T-helper 2 cell (primary cell): ENCODE measurements around the gene NKAIN2.
"Not testable (repeated sequence)": the region's sequence is repeated elsewhere in the genome, so short reads cannot be mapped to it uniquely, and the experiment has no call there.

ENCODE experiments used
- DNase-seq, 5 experiments: peaks; one replicate each; pipeline versions ENCODE4 v3.0.0 to v3.0.0-alpha.2; 2012 to 2022

NKAIN2 gene

DNA sequence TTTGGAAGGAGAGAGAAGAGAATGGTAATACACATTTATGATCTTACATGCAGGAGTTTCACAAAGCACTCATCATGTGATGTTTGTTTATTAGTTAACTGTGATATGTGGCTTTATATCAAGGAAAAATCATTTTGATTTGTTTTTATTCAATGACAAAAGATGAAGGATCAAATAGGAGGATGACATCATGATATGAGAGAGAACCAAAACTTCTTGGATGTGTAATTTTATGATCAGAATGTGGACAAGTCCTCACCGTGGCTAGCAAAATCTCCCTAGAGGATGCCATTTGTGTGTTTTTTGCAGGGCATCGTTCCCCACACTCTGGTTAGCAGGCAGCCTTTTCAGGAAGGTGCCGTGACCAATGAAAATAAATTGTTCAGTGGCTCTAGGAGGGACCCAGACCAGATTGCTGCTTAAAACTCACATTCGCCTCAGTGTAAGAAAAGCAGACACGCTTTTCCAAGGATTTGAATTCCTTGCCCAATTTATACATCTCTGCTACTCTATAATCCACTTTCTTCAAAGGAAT is 552.7 kb downstream of the NKAIN2 start:
- DNase-seq = no peak

DNA sequence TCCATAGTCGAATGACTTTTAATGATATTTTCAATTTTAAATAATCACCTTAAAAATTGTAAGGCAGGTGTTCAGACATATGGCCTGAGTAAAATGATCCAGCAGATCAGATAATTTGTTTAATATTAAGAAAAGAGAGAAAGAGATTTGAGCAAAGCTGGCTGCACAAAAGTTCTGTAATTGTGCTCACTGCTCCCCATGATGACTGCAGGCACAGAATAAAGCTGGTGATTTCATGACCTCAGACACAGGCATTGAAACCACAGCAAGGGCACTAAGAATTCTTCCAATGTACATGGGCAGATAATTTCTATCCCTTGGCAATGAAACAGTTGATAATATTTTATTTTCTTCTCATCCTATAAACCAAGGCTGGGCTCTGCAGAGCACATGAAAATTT is 553.1 kb downstream of the NKAIN2 start:
- DNase-seq = no peak

DNA sequence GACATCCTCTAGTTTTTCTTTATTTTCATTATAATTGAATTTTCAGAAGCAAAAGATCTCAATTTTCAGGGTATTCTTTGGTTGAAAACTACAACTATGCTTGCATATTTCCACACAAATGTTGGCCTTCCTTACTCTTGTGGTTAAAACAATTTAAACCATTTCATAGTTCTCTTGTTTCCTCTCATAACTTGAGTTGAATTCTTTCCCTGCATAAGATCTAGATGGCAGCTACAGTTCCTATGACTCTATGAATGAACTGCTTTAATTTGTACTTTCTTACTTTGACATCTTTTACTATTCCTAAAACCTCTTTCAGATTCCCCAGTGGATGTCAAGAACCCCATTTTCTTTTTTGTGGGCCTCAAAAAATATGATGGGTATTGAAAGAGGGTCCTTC is 564.5 kb downstream of the NKAIN2 start:
- no peak for DNase-seq

DNA sequence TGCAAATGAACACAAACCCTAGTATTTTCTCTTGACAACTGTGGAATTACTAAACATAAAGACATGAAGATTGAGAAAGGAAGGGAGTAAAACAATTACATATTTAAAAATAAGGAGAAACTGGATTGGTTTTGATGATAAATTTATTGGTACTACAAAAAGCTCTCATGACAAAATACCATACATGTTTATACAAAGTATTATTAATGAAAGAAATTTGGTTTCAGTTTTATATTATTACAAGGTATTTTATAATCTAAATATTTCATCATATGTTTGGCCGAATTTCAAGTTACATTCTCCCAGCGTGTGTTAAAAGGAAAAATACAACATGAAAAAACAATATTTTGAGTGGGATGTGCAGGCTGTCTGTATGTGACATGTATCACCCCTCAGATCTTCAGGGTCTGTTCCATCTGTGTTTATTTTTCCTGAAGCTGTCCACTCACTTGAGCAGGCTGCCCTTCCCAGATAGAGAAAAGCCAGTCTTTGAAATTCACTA is 568.4 kb downstream of the NKAIN2 start:
- no peak for DNase-seq

DNA sequence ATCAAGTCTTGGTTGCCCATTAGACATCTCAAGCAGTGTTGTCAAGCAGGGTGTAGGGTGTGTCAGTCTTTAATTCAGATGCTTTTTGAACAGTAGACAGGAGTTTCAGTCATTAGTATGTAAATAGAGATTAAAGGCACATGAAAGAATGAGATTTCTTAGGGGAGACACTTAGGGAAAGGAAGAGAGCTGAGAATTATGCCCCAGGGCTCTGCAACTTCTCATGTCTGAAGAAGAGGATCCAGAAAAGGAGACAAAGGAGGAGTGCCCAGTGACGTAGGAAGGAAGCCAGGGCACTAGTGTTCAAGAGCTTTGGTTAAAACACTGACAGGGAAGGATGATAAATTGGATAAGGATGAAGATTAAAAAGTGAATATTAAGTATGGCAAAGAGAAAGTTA is 569.7 kb downstream of the NKAIN2 start:
- DNase-seq = no peak

DNA sequence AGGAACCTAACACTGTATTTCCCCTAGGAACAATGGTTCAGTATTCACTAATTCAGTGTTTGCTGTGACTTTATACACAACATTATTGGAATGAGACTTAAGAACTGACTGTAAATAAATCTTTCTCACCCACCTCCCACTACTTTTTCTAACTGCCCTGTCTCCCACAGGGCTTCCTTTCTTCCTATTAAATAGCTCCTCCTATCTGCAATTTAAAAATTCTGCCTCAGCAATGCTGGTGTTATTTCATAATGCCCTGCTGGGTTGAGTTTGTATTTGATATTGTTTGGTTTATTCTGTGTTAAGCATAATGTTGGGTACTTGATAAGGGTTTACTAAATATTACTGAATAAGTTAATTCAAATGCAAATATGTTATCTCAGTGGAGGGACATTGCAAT is 585.5 kb downstream of the NKAIN2 start:
- no peak for DNase-seq

DNA sequence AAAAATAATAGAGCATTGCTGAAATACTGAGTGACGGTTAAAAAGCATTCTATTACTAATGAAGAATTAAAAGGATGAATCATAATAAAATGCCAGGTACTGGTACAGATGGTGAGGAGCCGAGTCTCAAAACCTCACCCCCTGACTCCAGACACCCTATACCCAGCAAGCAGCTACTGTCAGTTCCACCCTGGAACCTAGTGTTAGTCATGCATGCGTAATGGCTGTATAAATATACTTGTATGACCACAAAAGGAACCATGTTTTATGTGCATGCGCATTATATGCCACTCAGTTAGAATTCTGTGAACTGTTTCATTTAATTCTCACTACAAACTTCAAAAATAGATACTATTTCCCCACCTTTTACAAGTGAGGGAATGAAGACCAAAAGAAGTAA is 589.9 kb downstream of the NKAIN2 start:
- DNase-seq = no peak

DNA sequence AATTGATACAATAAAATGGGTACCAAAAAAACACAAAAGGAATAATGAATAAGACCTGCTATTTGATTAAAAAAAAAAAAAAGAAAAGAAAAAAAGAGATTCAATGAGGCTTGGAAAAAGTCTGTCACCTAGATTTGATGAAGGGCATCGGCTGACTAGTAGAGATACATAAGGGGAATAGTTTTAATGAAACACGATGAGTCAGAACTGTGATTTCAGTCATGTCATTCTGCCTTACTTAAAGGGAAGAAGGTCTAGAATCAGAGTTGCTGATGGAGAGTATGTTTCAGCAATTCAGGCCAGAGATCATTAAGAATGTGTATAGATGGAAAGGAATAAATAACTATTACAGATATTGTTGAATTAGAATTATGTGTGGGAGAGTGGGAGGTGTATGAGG is 592.7 kb downstream of the NKAIN2 start:
- no peak for DNase-seq

DNA sequence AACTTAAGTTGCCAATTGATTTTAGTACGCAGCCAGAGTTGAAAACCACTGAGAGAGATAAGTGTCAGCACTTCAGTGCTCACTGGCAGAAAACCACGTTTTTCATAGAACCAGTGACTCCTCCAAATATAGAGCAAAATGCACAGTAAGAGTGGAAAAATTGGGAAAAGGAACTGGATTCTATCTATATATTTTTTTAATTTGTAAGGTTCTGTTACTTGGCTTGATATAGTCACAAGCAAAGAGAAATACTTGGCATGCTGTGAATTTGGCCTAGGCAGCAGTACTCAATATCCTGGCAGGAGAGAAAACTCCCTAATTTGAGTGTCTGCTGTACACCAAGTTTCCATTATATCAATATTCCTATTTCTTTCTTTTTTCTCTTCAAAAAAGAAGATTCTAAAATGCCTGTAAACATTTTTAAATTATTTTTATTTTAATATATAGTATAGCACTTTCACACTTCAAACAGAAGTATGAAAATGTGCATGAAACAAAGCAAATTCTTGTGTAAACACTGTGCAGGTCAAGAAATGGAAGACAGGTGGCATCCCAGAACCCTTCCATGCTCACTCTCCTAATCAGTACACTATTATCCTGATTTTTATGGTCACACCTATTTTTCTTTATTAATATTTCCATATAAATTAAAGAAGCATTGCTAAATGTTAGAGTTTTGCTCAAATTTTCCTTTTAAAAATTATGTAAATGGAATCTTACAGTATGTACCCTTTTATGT is 596.8 kb downstream of the NKAIN2 start:
- DNase-seq = no peak

DNA sequence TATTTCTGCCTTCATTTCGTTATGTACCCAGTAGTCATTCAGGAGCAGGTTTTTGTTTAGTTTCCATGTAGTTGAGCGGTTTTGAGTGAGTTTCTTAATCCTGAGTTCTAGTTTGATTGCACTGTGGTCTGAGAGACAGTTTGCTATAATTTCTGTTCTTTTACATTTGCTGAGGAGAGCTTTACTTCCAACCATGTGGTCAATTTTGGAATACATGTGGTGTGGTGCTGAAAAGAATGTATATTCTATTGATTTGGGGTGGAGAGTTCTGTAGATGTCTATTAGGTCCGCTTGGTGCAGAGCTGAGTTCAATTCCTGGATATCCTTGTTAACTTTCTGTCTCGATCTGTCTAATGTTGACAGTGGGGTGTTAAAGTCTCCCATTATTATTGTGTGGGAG is 606.8 kb downstream of the NKAIN2 start:
- not testable (repeated sequence) for DNase-seq

DNA sequence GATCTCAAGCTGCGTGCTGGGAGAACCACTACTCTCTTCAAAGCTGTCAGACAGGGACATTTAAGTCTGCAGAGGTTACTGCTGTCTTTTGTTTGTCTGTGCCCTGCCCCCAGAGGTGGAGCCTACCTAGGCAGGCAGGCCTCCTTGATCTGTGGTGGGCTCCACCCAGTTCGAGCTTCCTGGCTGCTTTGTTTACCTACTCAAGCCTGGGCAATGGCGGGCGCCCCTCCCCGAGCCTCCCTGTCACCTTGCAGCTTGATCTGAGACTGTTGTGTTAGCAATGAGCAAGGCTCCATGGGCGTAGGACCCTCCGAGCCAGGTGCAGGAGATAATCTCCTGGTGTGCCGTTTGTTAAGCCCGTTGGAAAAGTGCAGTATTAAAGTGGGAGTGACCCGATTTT is 609.0 kb downstream of the NKAIN2 start:
- DNase-seq = not testable (repeated sequence)

DNA sequence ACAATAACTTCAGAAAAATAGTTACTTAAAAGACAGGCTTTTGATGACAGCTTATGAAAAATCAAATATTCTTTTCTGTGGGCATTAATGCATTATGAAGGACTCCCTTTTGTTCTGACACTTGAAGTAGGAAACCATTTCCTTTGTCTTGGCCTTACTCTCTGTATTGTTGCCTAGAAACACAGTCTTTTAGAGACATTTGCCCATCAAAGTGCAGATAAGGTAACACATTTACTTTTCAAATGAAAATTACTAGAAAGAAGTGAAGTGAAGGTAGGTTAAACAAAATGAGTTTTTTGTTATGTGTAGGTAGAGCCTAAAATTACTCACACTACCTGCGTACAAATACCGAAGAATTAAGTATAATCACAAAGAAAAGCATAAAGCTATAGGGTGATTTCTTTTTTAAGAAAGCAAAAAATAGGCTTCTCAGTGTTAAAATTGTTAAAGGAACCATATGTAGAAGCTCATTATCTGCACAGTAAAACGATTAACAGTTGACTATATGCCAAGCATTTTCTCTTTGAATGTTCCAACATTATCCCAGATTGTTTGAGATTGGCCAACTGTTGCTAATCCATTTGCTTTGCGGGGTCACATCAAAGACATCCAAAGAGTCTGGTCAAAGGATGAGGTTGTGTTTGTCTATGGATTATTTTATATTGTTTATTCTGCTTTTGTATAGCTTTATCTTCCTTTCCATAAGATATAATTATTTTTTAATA is 616.6 kb downstream of the NKAIN2 start:
- DNase-seq = no peak

DNA sequence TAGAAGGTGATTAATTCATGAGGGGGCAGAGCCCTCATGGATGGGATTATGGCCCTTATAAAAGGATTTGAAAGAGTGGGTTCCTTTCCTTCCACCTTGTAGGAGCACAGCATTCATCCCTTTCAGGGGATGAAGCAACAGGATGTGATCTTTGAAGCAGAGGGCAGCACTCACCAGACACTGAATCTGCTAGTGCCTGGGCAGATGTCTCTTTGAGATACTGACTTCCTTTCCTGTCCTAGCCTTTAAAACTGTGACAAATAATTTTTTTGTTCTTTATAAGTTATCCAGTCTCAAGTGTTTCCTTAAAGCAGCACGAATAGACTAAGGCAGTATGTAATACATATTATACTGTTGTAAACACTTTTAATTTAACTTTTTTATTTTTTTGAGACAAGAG is 620.0 kb downstream of the NKAIN2 start:
- DNase-seq = no peak

DNA sequence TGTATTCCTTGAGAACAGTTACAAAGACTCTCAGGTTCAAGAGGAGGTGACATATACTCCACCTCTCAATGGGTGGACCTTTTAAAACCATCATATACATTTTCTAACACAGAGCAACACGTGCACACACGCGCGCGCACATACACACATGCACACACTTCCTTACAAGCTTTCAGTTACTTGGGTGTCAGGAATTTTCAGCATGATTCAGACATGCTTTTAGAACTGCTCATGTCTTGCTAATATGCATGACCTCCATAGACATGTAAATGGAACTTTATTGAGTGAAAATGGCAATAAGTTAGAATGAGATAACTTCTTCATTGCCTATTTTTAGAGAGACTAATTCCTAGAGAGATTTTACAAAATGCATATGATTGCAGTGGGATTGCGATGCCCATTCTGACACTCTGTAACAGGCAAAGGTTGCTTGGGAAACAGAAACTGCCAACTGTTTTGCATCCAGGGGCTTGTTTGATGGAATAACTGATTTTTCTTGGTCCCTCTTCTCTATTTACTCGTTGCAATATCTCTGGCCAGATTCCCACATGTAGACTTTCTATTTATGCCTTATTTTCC is 627.2 kb downstream of the NKAIN2 start:
- no peak for DNase-seq

DNA sequence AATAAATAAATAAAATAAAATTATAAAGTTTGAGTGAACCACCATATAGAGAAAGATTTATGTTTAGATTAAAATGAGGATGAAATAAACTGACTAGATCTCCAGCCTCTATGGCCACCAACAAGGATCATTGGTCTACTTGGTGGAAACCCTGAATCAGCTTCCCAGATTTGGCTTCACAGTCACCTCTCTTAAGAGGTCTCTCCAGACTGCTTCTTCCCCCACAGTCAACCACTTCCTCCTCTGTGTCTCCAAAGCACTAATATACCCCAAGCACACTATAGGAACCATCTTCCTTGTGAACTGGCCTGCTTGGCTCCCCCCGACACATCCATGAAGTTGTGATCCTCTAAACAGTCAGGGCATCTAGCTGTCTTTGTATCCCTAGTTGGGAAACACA is 629.0 kb downstream of the NKAIN2 start:
- no peak for DNase-seq

DNA sequence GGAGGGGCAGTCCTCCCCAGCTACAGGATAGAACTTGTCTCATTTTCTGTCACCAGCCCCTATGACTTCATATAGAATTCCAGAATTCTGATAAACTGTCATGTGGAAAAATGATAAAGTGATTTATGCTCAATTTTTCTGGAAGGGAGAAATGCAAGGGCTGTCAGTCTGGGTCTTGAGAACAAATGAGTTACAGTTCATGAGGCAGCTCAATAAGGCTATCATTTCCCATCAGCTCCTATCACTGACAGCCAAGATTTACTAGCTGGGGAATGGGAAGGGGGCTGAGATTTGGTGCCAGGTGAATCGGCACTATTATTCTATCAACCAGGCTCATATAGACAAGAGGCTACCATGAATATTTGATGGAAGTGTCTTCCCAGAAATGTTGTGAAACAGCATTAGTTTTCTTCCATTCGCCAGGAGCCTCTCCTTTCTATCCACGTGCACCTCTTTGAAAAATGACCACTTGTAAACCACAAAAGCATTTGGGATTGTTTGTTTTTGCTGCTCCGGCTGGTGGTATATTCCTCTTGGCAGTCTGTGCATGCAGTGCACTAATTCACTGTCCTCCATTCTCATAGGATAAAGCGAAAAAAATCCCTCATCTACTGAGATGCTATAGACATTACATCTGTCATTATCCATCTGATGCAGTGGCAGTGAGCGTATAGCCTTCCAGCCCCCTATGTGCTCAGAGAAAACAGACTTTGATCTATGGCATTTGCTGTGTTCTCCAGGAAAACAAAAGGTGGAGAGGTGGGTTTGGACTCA is 629.9 kb downstream of the NKAIN2 start:
- DNase-seq = no peak

DNA sequence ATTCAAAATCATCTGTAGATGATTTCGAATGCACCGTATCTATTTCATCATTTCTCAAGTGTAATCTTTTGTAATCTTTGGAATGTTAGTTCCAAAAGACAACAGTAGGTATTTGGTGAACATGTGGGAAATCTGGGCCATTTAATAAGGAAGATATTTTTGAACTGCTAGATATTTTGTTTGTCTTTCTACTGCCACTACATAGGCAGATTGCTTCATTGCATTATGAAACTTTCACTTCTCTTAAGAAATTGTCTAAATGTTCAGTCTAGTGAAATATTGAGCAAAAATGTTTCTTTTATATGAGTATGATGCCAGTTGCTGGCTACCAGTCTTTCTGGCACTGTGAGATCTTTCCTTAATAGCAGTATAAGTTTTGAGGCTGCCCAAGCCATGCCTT is 630.8 kb downstream of the NKAIN2 start:
- DNase-seq = no peak

DNA sequence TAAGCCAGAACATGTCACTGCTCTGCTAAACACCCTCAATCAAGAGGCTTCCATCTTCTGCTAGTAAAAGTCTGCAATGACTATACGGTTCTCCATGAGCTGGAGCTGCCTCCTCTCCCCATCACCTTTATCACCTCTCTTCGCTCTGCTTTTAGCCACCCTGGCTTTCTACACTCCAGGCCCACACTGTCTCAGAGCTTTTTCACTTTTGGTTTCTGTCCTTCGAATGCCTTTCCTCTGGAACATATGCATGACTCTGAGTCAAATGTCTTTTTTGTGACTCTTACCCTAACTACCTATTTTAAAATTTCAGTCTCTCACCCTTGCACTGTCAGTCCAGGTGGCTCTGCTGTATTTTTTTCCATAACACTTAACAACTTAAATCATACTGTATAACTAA is 633.1 kb downstream of the NKAIN2 start:
- DNase-seq = no peak

DNA sequence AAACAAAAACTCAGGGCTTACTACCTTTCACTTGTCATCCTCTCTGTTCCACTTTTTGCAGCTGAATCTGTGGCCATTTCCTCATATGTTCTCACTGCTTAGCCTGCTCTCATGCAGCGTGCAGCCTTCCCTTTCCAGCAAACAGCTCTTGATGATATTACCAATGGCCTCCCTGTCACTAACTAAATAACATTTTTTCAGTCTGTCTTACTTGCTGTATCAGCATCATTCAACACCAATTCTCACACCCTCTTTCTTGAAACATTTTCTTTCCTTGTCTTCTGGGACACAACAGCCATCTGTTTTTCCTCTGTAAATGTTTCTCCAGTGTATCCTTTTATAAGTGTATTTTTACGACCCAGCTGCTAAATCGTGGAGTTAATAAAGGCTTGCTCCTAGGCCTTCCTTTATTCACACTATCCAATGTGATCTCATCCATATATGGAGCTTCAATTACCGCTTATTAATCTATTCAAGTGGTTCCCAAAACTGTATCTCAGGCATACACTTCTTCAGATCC is 634.9 kb downstream of the NKAIN2 start:
- no peak for DNase-seq

DNA sequence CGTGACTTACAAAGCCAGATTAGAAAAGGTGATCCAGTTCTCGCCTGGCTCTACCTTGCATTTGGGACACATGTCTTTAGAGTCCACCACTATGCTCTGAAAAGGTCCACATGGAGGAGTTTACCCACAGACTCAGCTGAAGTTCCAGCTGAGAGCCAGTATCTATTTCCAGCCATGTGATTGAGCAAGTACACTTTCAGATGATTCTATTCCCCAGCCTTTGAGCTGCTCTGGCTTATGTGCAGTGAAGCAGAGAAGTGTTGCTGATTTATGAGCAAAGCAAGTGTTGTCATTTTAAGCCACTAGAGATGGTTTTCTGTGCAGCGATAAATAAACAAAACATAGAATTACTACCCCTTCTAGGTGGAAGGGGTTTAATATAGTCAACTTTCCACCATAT is 637.8 kb downstream of the NKAIN2 start:
- no peak for DNase-seq

DNA sequence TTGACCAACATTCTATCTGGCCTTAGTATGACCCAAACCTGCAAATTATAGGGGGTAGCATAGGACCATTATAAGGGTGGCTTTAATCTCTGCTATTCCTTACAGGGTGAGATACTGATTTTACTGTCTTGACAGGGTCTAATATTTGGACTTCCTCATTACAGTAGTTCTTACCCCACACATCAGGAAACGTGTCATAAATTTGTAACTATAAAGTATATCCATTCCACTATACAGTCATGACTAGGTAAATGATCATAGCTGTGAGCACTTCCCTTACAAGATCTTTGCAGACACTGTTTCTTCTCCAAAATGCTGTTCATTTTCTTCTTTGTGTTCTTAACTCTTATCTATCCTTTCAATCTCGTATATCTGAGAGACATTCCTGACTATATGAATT is 639.9 kb downstream of the NKAIN2 start:
- no peak for DNase-seq

DNA sequence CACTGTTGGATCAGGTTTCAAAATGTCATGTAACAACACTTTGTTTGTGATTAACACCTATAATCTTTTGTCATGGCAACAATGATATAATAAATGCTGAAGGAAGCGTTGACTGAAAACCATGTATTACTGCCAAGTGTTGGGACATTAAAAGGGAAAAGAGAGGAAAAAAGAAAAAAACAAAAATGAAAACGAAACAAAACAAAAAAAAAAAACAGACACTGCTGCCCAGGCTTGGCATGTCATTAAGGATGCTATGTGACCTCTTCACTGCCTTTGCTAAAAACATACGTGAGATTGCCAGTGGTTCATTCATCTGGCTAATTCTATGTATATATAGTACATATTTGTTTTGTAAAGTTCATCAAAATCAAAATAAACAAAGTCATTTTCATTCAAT is 641.9 kb downstream of the NKAIN2 start:
- no peak for DNase-seq

DNA sequence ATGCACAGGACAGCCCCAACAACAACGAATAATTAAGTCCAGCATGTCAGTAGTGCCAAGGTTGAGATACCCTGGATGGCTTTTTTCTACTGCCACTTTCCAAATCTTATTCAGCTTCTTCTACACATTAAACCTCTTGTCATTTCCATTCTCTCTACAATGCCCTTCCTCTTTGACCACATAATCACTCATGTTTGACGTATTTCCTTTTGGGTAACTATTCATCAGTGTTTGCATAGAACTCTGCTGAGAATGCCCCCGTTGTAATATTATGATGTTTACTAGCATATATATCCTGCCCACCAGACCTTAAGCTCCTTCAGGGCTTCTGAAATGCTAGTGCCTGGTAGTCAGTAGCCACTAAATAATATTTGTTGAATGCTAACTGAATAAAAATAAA is 643.3 kb downstream of the NKAIN2 start:
- no peak for DNase-seq
